HG02759 (cell line): Measurements from ENCODE around the gene PCDHA9.
"Not testable (repeated sequence)": the region's sequence is repeated elsewhere in the genome, so short reads cannot be mapped to it uniquely, and the experiment has no call there.

Source experiments
- ATAC-seq: cut with Tn5 transposase; IDR thresholded peaks from one replicate; pipeline ENCODE4 v1.9.1; 2021; ENCODE audit warnings: mild to moderate bottlenecking, moderate library complexity; ENCODE audit not compliant: unreplicated experiment

PCDHA9 gene, protein sequence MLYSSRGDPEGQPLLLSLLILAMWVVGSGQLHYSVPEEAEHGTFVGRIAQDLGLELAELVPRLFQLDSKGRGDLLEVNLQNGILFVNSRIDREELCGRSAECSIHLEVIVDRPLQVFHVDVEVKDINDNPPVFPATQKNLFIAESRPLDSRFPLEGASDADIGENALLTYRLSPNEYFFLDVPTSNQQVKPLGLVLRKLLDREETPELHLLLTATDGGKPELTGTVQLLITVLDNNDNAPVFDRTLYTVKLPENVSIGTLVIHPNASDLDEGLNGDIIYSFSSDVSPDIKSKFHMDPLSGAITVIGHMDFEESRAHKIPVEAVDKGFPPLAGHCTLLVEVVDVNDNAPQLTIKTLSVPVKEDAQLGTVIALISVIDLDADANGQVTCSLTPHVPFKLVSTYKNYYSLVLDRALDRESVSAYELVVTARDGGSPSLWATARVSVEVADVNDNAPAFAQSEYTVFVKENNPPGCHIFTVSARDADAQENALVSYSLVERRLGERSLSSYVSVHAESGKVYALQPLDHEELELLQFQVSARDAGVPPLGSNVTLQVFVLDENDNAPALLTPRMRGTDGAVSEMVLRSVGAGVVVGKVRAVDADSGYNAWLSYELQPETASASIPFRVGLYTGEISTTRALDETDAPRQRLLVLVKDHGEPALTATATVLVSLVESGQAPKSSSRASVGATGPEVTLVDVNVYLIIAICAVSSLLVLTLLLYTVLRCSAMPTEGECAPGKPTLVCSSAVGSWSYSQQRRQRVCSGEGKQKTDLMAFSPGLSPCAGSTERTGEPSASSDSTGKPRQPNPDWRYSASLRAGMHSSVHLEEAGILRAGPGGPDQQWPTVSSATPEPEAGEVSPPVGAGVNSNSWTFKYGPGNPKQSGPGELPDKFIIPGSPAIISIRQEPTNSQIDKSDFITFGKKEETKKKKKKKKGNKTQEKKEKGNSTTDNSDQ

DNA sequence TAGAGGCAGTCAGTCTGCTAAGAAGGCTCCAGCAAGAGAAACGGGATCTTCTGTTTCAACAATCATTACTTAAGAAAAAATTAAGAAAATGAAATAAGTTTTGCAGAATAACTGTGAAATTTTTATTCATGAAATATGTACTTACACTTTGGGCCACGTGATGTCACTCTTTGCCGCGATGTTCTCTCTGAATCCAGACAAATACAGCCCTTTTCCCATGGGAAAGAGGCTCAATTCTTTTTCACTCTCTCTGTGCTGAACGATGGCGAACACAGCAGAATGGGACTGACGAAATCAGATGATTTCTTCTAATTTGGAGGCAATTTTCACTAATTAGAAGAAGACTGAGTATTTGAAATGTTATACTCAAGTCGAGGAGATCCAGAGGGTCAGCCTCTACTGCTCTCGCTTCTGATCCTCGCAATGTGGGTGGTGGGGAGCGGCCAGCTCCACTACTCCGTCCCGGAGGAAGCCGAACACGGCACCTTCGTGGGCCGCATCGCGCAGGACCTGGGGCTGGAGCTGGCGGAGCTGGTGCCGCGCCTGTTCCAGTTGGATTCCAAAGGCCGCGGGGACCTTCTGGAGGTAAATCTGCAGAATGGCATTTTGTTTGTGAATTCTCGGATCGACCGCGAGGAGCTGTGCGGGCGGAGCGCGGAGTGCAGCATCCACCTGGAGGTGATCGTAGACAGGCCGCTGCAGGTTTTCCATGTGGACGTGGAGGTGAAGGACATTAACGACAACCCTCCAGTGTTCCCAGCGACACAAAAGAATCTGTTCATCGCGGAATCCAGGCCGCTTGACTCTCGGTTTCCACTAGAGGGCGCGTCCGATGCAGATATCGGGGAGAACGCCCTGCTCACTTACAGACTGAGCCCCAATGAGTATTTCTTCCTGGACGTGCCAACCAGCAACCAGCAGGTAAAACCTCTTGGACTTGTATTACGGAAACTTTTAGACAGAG lies at the start of gene PCDHA9:
PCDHA9 (plus strand) TSS at position 244 of the 964 bp plus-strand sequence; CDS start at position 358, 114 bp downstream.
- not testable (repeated sequence) for ATAC-seq

DNA sequence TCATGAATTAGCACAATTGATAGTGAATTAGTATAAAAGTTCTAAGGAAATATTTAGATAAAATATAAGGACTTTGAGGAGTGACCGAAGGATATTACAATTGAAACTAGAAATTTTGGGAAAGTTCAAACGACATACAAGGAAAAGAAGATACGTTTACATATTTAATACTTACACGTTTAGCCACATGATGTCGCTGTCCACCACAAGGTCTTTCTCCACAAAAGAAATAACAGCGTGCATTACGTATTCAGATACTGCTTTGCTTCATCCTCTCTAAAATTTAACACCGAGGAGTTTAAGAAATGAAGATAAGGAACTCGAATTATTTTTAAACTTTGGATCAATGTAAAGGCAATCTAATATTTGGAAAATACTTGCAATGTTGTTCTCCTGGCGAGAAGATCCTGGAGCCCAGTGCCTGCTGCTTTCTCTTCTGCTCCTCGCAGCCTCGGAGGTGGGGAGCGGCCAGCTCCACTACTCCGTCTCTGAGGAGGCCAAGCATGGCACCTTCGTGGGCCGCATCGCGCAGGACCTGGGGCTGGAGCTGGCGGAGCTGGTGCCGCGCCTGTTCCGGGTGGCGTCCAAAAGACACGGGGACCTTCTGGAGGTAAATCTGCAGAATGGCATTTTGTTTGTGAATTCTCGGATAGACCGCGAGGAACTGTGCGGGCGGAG lies 47.2 kb upstream of the PCDHA9 start, which contains the start of gene PCDHA3:
PCDHA3 (plus strand) TSS at position 242 of the 678 bp plus-strand sequence.
- ATAC-seq: no peak

DNA sequence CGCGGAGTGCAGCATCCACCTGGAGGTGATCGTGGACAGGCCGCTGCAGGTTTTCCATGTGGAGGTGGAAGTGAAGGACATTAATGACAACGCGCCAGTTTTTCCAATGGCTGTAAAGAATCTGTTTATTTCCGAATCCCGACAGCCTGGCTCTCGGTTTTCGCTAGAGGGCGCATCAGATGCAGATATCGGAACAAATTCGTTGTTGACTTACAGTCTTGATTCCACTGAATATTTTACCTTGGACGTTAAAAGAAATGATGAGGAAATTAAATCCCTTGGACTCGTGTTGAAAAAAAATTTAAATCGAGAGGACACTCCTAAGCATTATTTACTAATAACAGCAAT lies 46.7 kb upstream of the PCDHA9 start:
- no peak for ATAC-seq

DNA sequence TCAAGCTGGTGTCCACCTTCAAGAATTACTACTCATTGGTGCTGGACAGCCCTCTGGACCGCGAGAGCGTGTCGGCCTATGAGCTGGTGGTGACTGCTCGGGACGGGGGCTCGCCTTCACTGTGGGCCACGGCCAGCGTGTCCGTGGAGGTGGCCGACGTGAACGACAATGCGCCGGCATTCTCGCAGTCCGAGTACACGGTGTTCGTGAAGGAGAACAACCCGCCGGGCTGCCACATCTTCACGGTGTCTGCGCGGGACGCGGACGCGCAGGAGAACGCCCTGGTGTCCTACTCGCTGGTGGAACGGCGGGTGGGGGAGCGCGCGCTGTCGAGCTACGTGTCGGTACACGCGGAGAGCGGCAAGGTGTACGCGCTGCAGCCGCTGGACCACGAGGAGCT lies 45.8 kb upstream of the PCDHA9 start:
- ATAC-seq: not testable (repeated sequence)

DNA sequence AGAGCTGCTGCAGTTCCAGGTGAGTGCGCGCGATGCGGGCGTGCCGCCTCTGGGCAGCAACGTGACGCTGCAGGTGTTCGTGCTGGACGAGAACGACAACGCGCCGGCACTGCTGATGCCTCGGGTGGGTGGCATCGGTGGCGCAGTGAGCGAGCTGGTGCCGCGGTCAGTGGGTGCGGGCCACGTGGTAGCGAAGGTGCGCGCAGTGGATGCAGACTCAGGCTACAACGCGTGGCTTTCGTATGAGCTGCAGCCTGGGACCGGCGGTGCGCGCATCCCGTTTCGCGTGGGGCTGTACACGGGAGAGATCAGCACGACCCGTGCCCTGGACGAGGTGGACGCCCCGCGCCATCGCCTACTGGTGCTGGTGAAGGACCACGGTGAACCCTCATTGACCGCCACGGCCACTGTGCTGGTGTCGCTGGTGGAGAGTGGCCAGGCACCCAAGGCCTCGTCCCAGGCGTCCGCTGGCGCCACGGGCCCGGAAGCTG lies 45.4 kb upstream of the PCDHA9 start:
- no peak for ATAC-seq

DNA sequence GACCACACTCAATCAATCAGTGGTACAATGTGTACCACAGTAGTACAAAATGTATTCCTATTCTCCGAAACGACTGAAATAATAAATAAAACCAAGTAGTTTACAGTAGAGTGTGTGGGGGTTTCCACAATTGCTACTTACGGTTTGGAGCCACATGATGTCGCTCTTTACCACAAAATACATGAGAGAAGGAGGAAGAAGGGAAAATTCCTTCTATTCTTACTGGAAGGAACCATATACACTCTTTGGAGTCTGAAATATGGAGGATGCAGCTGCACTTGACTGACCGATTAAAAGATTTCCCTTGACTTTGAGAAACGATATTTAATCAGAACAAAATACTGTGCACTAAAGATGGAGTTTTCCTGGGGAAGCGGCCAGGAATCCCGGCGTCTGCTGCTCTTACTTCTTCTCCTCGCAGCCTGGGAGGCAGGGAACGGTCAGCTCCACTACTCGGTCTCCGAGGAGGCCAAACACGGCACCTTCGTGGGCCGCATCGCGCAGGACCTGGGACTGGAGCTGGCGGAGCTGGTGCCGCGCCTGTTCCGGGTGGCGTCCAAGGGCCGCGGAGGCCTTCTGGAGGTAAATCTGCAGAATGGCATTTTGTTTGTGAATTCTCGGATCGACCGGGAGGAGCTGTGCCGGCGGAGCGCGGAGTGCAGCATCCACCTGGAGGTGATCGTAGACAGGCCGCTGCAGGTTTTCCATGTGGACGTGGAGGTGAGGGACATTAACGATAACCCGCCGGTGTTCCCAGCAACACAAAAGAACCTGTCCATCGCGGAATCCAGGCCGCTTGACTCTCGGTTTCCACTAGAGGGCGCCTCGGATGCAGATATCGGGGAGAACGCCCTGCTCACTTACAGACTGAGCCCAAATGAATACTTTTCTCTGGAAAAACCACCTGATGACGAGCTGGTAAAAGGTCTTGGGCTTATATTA lies 41.1 kb upstream of the PCDHA9 start, which contains the start of gene PCDHA4:
PCDHA4 (plus strand) TSS at position 235 of the 942 bp plus-strand sequence.
- no peak for ATAC-seq

DNA sequence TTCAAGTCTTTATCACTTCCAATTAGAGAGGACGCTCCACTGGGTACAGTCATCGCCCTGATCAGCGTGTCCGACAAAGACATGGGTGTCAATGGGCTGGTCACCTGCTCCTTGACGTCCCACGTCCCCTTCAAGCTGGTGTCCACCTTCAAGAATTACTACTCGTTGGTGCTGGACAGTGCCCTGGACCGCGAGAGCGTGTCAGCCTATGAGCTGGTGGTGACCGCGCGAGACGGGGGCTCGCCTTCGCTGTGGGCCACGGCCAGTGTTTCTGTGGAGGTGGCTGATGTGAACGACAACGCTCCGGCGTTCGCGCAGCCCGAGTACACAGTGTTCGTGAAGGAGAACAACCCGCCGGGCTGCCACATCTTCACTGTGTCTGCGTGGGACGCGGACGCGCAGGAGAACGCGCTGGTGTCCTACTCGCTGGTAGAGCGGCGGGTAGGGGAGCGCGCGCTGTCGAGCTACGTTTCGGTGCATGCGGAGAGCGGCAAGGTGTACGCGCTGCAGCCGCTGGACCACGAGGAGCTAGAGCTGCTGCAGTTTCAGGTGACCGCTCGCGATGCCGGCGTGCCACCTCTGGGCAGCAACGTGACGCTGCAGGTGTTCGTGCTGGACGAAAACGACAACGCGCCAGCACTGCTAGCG lies 39.8 kb upstream of the PCDHA9 start:
- not testable (repeated sequence) for ATAC-seq

DNA sequence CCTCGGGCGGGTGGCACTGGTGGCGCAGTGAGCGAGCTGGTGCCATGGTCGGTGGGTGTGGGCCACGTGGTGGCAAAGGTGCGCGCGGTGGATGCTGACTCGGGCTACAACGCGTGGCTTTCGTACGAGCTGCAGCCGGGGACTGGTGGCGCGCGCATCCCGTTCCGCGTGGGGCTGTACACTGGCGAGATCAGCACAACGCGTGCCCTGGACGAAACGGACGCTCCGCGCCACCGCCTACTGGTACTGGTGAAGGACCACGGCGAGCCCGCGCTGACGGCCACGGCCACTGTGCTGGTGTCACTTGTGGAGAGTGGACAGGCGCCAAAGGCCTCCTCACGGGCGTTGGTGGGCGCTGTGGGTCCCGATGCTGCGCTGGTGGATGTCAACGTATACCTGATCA lies 39.3 kb upstream of the PCDHA9 start:
- ATAC-seq: no peak

DNA sequence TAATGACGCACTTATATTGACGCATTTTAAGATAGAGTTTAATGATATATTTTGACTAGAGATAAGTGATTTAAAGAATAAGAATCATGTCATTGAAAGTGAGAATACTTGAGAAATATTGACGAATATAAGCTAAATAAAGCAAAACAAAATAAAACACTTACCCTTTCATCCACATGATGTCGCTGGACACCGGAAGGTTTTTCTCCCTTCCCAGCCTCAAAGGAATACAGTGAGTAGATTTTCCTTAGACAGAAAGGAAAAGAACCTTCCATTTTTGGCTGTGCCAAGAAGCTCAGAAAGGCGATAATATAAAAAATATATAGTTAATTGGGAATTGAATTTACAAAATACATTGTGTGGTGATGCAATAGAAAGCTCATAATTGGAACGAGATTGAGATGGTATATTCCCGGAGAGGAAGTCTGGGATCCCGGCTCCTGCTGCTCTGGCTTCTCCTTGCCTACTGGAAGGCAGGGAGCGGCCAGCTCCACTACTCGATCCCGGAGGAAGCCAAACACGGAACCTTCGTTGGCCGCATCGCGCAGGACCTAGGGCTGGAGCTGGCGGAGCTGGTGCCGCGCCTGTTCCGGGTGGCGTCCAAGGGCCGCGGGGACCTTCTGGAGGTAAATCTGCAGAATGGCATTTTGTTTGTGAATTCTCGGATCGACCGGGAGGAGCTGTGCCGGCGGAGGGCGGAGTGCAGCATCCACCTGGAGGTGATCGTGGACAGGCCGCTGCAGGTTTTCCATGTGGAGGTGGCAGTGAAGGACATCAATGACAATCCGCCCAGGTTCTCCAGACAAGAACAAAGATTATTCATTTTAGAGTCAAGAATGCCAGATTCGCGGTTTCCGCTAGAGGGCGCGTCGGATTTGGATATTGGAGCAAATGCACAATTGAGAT lies 26.6 kb upstream of the PCDHA9 start, which contains the start of gene PCDHA5:
PCDHA5 (plus strand) TSS at position 239 of the 906 bp plus-strand sequence.
- no peak for ATAC-seq

DNA sequence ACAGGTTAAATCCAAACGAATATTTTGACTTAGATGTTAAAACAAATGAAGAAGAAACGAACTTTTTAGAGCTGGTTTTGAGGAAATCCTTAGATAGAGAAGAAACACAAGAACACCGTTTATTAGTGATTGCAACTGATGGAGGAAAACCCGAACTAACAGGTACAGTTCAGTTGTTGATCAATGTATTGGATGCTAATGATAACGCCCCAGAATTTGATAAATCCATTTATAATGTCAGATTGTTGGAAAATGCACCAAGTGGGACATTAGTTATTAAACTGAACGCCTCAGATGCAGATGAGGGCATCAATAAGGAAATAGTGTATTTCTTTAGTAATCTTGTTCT lies 25.9 kb upstream of the PCDHA9 start:
- no peak for ATAC-seq

DNA sequence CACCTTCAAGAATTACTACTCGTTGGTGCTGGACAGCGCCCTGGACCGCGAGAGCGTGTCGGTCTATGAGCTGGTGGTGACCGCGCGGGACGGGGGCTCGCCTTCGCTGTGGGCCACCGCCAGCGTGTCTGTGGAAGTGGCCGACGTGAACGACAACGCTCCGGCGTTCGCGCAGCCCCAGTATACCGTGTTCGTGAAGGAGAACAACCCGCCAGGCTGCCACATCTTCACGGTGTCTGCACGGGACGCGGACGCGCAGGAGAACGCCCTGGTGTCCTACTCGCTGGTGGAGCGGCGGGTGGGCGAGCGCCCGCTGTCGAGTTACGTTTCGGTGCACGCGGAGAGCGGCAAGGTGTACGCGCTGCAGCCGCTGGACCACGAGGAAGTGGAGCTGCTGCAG lies 25.2 kb upstream of the PCDHA9 start:
- ATAC-seq: not testable (repeated sequence)

DNA sequence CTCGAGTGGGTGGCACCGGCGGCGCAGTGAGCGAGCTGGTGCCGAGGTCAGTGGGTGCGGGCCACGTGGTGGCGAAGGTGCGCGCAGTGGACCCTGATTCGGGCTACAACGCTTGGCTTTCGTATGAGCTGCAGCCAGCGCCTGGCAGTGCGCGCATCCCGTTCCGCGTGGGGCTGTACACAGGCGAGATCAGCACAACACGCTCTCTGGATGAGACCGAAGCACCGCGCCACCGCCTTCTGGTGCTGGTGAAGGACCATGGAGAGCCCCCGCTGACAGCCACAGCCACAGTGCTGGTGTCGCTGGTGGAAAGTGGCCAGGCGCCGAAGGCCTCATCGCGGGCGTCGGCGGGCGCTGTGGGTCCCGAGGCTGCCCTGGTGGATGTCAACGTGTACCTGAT lies 24.7 kb upstream of the PCDHA9 start:
- no peak for ATAC-seq

DNA sequence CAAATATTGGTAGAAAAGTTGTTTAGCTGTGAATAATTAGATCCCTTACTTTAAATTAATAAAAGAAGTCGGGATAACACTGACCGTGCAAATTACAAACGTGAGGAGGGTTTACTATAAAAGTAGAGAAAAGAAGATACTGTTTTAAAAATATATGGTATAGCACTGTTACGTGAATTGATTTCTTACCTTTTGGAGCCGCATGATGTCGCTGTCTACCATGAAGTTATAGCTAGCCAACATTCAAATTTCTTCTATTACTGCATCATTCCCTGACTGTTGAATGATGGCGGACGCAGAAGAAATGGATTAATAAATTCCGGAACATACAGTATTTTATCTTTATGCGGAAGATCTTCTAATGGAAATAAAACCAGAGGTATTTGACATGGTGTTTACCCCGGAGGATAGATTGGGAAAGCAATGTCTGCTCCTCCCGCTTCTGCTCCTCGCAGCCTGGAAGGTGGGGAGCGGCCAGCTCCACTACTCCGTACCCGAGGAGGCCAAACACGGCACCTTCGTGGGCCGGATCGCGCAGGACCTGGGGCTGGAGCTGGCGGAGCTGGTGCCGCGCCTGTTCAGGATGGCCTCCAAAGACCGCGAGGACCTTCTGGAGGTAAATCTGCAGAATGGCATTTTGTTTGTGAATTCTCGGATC lies 20.3 kb upstream of the PCDHA9 start, which contains the start of gene PCDHA6:
PCDHA6 (plus strand) TSS at position 257 of the 658 bp plus-strand sequence; CDS start at position 389, 132 bp downstream.
- no peak for ATAC-seq

DNA sequence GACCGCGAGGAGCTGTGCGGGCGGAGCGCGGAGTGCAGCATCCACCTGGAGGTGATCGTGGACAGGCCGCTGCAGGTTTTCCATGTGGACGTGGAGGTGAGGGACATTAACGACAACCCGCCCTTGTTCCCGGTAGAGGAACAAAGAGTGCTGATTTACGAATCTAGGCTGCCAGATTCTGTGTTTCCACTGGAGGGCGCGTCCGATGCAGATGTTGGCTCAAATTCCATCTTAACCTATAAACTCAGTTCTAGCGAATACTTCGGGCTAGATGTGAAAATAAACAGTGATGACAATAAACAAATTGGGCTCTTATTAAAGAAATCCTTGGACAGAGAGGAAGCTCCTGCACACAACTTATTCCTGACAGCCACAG lies 19.8 kb upstream of the PCDHA9 start:
- no peak for ATAC-seq

DNA sequence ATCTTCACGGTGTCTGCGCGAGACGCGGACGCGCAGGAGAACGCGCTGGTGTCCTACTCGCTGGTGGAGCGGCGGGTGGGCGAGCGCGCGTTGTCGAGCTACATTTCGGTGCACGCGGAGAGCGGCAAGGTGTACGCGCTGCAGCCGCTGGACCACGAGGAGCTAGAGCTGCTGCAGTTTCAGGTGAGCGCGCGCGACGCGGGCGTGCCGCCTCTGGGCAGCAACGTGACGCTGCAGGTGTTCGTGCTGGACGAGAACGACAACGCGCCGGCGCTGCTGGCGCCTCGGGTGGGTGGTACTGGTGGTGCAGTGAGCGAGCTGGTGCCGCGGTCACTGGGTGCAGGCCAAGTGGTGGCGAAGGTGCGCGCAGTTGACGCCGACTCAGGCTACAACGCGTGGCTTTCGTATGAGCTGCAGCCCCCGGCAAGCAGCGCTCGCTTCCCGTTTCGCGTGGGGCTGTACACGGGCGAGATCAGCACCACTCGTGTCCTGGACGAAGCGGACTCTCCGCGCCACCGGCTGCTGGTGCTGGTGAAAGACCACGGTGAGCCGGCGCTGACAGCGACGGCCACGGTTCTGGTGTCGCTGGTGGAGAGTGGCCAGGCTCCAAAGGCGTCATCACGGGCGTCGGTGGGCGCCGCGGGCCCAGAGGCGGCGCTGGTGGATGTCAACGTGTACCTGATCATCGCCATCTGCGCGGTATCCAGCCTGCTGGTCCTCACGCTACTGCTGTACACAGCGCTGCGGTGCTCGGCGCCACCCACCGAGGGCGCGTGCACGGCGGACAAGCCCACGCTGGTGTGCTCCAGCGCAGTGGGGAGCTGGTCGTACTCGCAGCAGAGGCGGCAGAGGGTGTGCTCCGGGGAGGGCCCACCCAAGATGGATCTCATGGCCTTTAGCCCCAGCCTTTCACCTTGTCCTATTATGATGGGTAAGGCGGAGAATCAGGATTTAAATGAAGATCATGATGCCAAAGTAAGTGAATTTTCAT lies 18.4 kb upstream of the PCDHA9 start:
- not testable (repeated sequence) for ATAC-seq
